Measurements from ENCODE around the gene RALGAPA1. TPM values are rescaled to one million over a fixed set of nuclear protein-coding genes. Genes with fewer than 3 reads are reported as not detected.

The RALGAPA1 gene
- total RNA-seq, 1 experiment from 2014 or later, result 31.7 TPM

GRCh38 chr14:35666429-35667043 is 142.6 kb downstream of the RALGAPA1 start:
- H3K36me3 Mint-ChIP-seq, result no peaks in the 10 kb centered on the region
- no peaks in the 10 kb centered on the region for H3K27me3 Mint-ChIP-seq (ENCODE audit: low read depth)
- TF ChIP-seq TP53 (CRISPR knock-in tag; IDR thresholded peaks at IDR 0.05) (no peak), SP1 (CRISPR knock-in tag; conservative IDR thresholded peaks at IDR 0.05) (no peak), SOX15 (CRISPR knock-in tag; IDR thresholded peaks at IDR 0.05) (no peak), MXD4 (CRISPR knock-in tag; IDR thresholded peaks at IDR 0.05; ENCODE audit: borderline replicate concordance) (no peak), ZNF317 (CRISPR knock-in tag; IDR thresholded peaks at IDR 0.05; ENCODE audit: borderline replicate concordance, low read depth) (no peak), NFYB (CRISPR knock-in tag; conservative IDR thresholded peaks at IDR 0.05; ENCODE audit: low read depth) (no peak), ZNF671 (CRISPR knock-in tag; IDR thresholded peaks at IDR 0.05) (no peak), E2F5 (CRISPR knock-in tag; IDR thresholded peaks at IDR 0.05) (no peak), SMAD3 (CRISPR knock-in tag; IDR thresholded peaks at IDR 0.05; ENCODE audit: borderline replicate concordance) (no peak), ZNF425 (CRISPR knock-in tag; conservative IDR thresholded peaks at IDR 0.05) (no peak), HMGXB4 (CRISPR knock-in tag; IDR thresholded peaks at IDR 0.05) (no peak), ZNF423 (CRISPR knock-in tag; IDR thresholded peaks at IDR 0.05) (no peak), PREB (CRISPR knock-in tag; IDR thresholded peaks at IDR 0.05; ENCODE audit: borderline replicate concordance) (no peak), GABPB1 (CRISPR knock-in tag; IDR thresholded peaks at IDR 0.05) (no peak), CREB1 (CRISPR knock-in tag; IDR thresholded peaks at IDR 0.05) (no peak), ZNF512 (CRISPR knock-in tag; IDR thresholded peaks at IDR 0.05; ENCODE audit: borderline replicate concordance) (no peak), NFATC4 (CRISPR knock-in tag; IDR thresholded peaks at IDR 0.05) (no peak)
- TF ChIP-seq, protein P1, sequence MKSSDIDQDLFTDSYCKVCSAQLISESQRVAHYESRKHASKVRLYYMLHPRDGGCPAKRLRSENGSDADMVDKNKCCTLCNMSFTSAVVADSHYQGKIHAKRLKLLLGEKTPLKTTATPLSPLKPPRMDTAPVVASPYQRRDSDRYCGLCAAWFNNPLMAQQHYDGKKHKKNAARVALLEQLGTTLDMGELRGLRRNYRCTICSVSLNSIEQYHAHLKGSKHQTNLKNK (CRISPR knock-in tag; IDR thresholded peaks at IDR 0.05), result no peak
- POLR2A ChIA-PET, result no interaction called here
- DNase-seq (ENCODE audit: low spot score) (no peak), ATAC-seq (no peak)
- CTCF ChIA-PET, result no interaction called here
- H3K4me3 Mint-ChIP-seq, result no peak overlapping the region
- H3K4me1 Mint-ChIP-seq, result no peaks in the 10 kb centered on the region
- H3K27ac Mint-ChIP-seq, result no peak overlapping the region
- no peaks in the 10 kb centered on the region for H3K9me3 Mint-ChIP-seq

DNA sequence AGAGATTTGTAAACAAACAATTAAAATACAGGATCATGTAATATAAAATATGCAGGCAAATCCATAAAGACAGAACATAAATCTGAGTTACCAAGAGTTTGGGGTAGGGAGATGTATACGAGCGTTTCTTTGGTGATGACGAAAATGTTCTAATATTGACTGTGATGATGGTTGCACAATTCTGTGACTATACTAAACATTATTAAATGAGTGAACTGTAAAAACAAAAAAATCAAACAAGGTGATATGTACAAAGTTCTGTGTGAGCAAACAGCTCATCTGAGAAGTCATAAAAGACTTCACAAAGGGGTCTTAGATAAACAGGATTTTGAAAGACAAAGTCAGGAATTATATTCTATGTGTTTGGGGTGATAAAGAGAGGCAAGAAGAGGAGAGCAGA is 147.2 kb downstream of the RALGAPA1 start:
- H3K9me3 Mint-ChIP-seq, result no peaks in the 10 kb centered on the region
- ChIA-PET POLR2A (no interaction called here), CTCF (no interaction called here)
- no peak for ATAC-seq
- H3K4me3 Mint-ChIP-seq, result no peak overlapping the region
- no peak for TF ChIP-seq ZNF512 (CRISPR knock-in tag; IDR thresholded peaks at IDR 0.05; ENCODE audit: borderline replicate concordance)
- no peak for TF ChIP-seq NFATC4 (CRISPR knock-in tag; IDR thresholded peaks at IDR 0.05)
- TF ChIP-seq CREM (CRISPR knock-in tag; IDR thresholded peaks at IDR 0.05), result no peak
- TF ChIP-seq, protein P2, sequence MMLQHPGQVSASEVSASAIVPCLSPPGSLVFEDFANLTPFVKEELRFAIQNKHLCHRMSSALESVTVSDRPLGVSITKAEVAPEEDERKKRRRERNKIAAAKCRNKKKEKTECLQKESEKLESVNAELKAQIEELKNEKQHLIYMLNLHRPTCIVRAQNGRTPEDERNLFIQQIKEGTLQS (CRISPR knock-in tag; conservative IDR thresholded peaks at IDR 0.05), result no peak
- no peak for TF ChIP-seq TCF7 (CRISPR knock-in tag; IDR thresholded peaks at IDR 0.05; ENCODE audit: low read depth)
- H3K27me3 Mint-ChIP-seq (ENCODE audit: low read depth), result no peaks in the 10 kb centered on the region
- no peak overlapping the region for H3K27ac Mint-ChIP-seq
- H3K4me1 Mint-ChIP-seq, result no peaks in the 10 kb centered on the region
- H3K36me3 Mint-ChIP-seq, result no peaks in the 10 kb centered on the region
- no peak for DNase-seq (ENCODE audit: low spot score)

Data from WTC11 (cell line).